ENCODE data around the gene PRKAG3.
"Not testable (repeated sequence)": the region's sequence is repeated elsewhere in the genome, so short reads cannot be mapped to it uniquely, and the experiment has no call there.

PRKAG3 gene

DNA sequence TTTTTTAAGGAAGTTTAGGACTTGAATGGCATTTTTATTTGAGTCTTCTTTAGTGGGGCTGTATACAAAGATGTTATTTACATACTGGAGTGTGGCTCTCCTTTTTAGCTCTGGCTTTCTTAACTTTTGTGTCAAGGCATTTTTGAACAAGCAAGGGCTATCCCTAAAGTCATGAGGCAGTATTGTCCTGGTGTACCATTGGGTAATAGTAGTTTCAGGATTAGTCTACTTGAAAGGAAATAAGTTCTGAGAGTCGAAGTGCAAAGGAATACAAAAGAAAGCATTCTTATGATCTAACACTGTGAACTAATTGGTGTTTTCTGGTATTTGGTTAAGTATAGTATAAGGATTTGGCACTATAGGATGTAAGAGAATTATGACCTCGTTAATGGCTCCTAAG, 51.6 kb downstream of the PRKAG3 start:
- DNase-seq = no peak

DNA sequence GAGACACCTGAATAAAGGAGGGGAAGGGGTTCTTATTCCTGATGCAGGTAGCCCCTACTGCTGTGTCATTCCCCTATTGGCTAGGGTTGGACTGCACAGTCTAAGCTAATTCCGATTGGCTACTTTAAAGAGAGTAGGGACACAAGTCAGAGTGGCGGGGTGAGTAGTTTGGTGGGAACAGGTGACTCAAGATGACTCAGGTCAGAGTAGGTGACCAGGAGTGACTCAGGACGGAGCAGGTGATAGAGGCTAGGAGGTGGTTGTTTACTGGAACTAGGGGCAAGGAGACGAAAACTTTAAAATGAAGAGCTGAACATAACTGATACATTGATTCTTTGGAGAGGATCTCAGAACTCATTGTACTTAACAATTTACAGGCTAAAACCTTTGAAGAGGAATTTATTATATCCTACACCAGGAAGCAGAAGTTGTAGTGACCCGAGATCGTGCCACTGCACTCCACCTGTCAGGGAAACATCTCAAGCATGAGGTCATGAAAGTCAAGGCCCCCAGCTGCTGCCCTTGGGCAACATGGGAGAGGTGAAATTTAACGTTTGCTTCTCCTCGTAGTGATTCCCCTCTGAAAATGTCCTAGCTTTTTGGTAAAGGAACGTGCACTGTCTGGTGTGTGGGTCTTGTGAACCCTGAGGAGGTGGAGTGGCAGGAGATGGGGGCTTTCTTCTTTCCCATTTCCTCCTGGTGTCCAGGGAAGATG, 54.2 kb downstream of the PRKAG3 start:
- DNase-seq = no peak

DNA sequence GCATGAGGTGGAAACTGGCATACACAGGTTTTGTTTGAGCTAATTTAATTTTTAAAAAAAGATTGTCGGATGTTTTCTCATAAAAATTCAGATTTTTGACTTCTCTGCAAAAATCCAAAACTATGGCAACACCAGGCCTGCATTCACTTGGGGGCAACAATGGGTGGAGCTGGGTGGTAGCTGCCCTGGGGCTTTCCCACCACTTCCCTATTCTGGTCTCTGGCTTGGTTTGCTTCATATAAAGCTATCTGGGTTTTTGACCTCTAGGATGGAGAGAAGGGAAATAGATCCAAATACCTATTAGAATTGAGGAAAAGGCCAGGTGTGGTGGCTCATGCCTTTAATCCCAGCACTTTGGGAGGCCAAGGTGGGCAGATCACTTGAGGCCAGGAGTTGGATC, 55.1 kb downstream of the PRKAG3 start:
- DNase-seq = no peak

DNA sequence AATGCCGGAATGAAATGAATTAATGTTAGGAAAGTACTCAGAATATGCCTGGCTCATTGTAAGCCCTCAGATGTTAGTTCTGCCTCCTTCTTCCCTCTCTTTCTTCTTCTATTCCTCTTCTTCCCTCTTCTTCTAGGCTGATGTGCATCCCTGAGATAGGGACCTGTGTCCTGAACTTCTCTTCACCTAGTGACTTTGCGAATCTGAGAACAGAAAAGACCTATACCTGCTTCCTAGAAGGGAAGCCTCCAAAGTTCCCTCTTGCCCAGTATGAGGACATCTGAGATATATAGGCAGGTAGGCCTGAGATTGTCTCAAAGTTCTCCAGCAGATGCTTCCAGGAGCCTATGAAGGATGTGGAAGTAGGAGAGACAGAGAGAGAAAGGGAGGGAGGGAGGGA, 57.7 kb downstream of the PRKAG3 start:
- no peak for DNase-seq

DNA sequence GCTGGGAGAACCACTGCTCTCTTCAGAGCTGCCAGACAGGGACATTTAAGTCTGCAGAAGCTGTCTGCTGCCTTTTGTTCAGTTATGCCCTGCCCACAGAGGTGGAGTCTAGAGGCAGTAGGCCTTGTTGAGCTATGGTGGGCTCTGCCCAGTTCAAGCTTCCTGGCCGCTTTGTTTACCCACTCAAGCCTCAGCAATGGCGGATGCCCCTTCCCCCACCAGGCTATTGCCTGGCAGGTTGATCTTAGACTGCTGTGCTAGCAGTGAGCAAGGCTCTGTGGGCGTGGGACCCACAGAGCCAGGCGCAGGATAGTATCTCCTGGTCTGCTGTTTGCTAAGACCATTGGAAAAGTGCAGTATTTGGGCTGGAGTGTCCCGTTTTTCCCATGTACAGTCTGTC, 58.8 kb downstream of the PRKAG3 start:
- not testable (repeated sequence) for DNase-seq

Data from CD4-positive, alpha-beta T cell treated with Interleukin-4 for 1 hour (primary cell).